Measurements from ENCODE around the gene DERL3. TPM values are rescaled to one million over a fixed set of nuclear protein-coding genes. Genes with fewer than 3 reads are reported as not detected.

DERL3 gene
- total RNA-seq, 2 donors from 2014 or later: 9.1 to 20.2 TPM

- DNase-seq: no peak
- TF ChIP-seq CTCF (IDR thresholded peaks at IDR 0.05): no peak
- Histone ChIP-seq H3K9me3 (no peaks in the 10 kb centered on the region), H3K4me1 (peaks cover 9% of the 10 kb centered on the region), H3K27me3 (no peaks in the 10 kb centered on the region), H3K27ac (no peak overlapping the region), H3K36me3 (no peaks in the 10 kb centered on the region), H3K9ac (ENCODE audit: low read depth in 2 of 2, low read length in 2 of 2) (peak overlapping the region in 1 of 2 donors; percentile 12), H3K4me3 (no peak overlapping the region)
- intact Hi-C loops (cut with DNase I): loop anchor here (5.0 kb wide), 2 partner anchors 78 to 303 kb away; partner anchors contain the start of gene CHCHD10
Measured at GRCh38 chr22:23845265-23846080, 6.7 kb upstream of the DERL3 start.

GRCh38 chr22:23844739-23845202, 6.0 kb upstream of the DERL3 start:
- no peaks in the 10 kb centered on the region for H3K36me3 ChIP-seq
- DNase-seq: no peak
- TF ChIP-seq CTCF (IDR thresholded peaks at IDR 0.05): no peak
- H3K27me3 ChIP-seq: no peaks in the 10 kb centered on the region
- no peak overlapping the region for H3K4me3 ChIP-seq
- H3K4me1 ChIP-seq: peaks cover 7% of the 10 kb centered on the region
- intact Hi-C loops (cut with DNase I): loop anchor here (5.0 kb wide), 2 partner anchors 77 to 302 kb away; partner anchors contain the start of gene CHCHD10
- H3K9me3 ChIP-seq: no peaks in the 10 kb centered on the region
- no peak overlapping the region for H3K27ac ChIP-seq
- H3K9ac ChIP-seq (ENCODE audit: low read depth in 2 of 2, low read length in 2 of 2): peak overlapping the region in 1 of 2 donors; percentile 12

- no peak for DNase-seq
- Histone ChIP-seq H3K27me3 (no peaks in the 10 kb centered on the region), H3K36me3 (no peaks in the 10 kb centered on the region), H3K27ac (no peak overlapping the region), H3K9me3 (no peaks in the 10 kb centered on the region), H3K4me1 (no peaks in the 10 kb centered on the region), H3K4me3 (no peak overlapping the region), H3K9ac (ENCODE audit: low read depth in 2 of 2, low read length in 2 of 2) (no peak overlapping the region)
- intact Hi-C loops (cut with DNase I): no loop called here
- TF ChIP-seq CTCF (IDR thresholded peaks at IDR 0.05): no peak
Measured at GRCh38 chr22:23842599-23842998, 3.8 kb upstream of the DERL3 start.

GRCh38 chr22:23841736-23842445, 3.1 kb upstream of the DERL3 start:
- DNase-seq: no peak
- Histone ChIP-seq H3K36me3 (no peaks in the 10 kb centered on the region), H3K27ac (no peak overlapping the region), H3K9me3 (no peaks in the 10 kb centered on the region), H3K9ac (ENCODE audit: low read depth in 2 of 2, low read length in 2 of 2) (no peak overlapping the region), H3K27me3 (no peaks in the 10 kb centered on the region), H3K4me3 (no peak overlapping the region), H3K4me1 (no peaks in the 10 kb centered on the region)
- intact Hi-C loops (cut with DNase I): no loop called here
- no peak for TF ChIP-seq CTCF (IDR thresholded peaks at IDR 0.05)

GRCh38 chr22:23841292-23841691, 2.5 kb upstream of the DERL3 start:
- no peak for TF ChIP-seq CTCF (IDR thresholded peaks at IDR 0.05)
- H3K4me3 ChIP-seq: no peak overlapping the region
- H3K36me3 ChIP-seq: no peaks in the 10 kb centered on the region
- no peaks in the 10 kb centered on the region for H3K27me3 ChIP-seq
- no peak overlapping the region for H3K9ac ChIP-seq (ENCODE audit: low read depth in 2 of 2, low read length in 2 of 2)
- H3K4me1 ChIP-seq: no peaks in the 10 kb centered on the region
- no peak for DNase-seq
- H3K9me3 ChIP-seq: no peaks in the 10 kb centered on the region
- H3K27ac ChIP-seq: no peak overlapping the region
- intact Hi-C loops (cut with DNase I): no loop called here
